ENCODE data around the gene FGFR2.

DNA sequence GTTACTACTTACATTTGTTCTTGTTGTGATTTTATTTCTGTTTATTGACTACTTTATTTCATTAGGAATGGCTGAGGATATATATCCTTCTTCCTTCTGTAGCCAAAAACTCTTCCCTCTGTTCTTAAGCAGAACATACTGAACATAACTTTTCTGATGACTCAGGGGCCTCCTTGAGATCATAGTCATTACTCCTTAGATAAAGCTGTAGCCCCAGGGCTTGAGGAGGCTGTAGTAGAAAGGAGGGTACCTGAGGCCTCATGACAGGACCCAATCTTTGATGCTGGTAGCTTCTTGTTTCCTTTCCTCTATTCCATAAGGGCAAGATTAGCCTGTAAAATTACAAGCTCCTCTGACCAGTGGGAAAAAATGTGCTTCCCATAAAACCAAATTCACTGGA, 41.2 kb upstream of the FGFR2 start:
- TF ChIP-seq, protein P1, sequence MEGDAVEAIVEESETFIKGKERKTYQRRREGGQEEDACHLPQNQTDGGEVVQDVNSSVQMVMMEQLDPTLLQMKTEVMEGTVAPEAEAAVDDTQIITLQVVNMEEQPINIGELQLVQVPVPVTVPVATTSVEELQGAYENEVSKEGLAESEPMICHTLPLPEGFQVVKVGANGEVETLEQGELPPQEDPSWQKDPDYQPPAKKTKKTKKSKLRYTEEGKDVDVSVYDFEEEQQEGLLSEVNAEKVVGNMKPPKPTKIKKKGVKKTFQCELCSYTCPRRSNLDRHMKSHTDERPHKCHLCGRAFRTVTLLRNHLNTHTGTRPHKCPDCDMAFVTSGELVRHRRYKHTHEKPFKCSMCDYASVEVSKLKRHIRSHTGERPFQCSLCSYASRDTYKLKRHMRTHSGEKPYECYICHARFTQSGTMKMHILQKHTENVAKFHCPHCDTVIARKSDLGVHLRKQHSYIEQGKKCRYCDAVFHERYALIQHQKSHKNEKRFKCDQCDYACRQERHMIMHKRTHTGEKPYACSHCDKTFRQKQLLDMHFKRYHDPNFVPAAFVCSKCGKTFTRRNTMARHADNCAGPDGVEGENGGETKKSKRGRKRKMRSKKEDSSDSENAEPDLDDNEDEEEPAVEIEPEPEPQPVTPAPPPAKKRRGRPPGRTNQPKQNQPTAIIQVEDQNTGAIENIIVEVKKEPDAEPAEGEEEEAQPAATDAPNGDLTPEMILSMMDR (IDR thresholded peaks at IDR 0.05; ENCODE audit: poor library complexity, severe bottlenecking): no peak
- TF ChIP-seq POLR2AphosphoS5 (IDR thresholded peaks at IDR 0.05) (no peak), TAF1 (IDR thresholded peaks at IDR 0.05; ENCODE audit: low read depth) (no peak), EZH2 (IDR thresholded peaks at IDR 0.05; ENCODE audit: borderline replicate concordance, insufficient read depth, low read length, poor library complexity, severe bottlenecking) (no peak), RAD21 (conservative IDR thresholded peaks at IDR 0.05) (no peak), SMC3 (conservative IDR thresholded peaks at IDR 0.05; ENCODE audit: poor library complexity) (no peak)
- TF ChIP-seq, protein P2, sequence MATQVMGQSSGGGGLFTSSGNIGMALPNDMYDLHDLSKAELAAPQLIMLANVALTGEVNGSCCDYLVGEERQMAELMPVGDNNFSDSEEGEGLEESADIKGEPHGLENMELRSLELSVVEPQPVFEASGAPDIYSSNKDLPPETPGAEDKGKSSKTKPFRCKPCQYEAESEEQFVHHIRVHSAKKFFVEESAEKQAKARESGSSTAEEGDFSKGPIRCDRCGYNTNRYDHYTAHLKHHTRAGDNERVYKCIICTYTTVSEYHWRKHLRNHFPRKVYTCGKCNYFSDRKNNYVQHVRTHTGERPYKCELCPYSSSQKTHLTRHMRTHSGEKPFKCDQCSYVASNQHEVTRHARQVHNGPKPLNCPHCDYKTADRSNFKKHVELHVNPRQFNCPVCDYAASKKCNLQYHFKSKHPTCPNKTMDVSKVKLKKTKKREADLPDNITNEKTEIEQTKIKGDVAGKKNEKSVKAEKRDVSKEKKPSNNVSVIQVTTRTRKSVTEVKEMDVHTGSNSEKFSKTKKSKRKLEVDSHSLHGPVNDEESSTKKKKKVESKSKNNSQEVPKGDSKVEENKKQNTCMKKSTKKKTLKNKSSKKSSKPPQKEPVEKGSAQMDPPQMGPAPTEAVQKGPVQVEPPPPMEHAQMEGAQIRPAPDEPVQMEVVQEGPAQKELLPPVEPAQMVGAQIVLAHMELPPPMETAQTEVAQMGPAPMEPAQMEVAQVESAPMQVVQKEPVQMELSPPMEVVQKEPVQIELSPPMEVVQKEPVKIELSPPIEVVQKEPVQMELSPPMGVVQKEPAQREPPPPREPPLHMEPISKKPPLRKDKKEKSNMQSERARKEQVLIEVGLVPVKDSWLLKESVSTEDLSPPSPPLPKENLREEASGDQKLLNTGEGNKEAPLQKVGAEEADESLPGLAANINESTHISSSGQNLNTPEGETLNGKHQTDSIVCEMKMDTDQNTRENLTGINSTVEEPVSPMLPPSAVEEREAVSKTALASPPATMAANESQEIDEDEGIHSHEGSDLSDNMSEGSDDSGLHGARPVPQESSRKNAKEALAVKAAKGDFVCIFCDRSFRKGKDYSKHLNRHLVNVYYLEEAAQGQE (IDR thresholded peaks at IDR 0.05; ENCODE audit: borderline replicate concordance): no peak
